ENCODE results near the gene WDR45B.

DNA sequence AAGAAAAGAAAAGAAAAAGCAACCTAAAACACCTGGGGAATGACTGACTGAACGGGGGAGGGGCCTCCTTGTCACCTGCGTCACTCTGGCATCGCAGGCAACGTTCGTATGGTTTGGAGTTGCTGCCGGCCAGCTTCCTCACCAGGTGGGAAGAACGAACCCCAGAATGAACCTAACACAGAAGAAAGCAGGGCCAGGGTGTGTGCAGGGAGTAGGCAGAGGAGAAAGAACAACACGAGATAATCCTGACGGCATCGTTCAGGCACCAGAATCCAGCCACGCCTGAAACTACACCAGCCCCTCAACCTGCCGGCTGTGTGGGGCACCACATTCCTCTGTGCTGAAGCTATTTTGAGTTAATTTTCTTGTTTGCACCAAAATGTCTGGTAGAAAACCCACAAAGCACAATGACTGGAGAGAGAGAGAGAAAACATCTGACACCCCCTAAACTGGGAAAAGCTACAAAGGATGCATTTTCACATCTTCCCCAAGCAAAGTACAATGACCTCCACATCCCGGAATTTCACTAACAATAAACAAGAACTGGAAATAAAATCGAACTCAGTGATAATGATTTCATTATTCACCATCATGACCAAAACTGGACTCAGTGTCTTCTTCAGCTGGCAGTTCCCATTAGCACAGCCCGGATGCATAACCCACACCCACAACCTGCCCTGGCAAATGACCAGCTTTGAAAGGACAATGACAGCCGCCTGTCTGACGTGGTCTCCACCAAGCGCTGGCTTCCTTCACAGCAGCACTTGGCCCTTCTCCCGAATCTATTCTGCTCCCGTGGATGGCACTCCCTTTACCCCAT is 26.6 kb upstream of the WDR45B start:
- TF ChIP-seq, protein P1, sequence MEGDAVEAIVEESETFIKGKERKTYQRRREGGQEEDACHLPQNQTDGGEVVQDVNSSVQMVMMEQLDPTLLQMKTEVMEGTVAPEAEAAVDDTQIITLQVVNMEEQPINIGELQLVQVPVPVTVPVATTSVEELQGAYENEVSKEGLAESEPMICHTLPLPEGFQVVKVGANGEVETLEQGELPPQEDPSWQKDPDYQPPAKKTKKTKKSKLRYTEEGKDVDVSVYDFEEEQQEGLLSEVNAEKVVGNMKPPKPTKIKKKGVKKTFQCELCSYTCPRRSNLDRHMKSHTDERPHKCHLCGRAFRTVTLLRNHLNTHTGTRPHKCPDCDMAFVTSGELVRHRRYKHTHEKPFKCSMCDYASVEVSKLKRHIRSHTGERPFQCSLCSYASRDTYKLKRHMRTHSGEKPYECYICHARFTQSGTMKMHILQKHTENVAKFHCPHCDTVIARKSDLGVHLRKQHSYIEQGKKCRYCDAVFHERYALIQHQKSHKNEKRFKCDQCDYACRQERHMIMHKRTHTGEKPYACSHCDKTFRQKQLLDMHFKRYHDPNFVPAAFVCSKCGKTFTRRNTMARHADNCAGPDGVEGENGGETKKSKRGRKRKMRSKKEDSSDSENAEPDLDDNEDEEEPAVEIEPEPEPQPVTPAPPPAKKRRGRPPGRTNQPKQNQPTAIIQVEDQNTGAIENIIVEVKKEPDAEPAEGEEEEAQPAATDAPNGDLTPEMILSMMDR (IDR thresholded peaks at IDR 0.05), result no peak
- no peak for TF ChIP-seq POLR2A (IDR thresholded peaks at IDR 0.05)
